ENCODE results near the gene ARMC9. TPM values are rescaled to one million over a fixed set of nuclear protein-coding genes. Genes with fewer than 3 reads are reported as not detected.
A peak's percentile ranks its signal among the peaks of the same experiment; 100 is the strongest.
"Not testable (repeated sequence)": the region's sequence is repeated elsewhere in the genome, so short reads cannot be mapped to it uniquely, and the experiment has no call there.

ARMC9 gene
- total RNA-seq, 3 donors from 2014 or later, result 10.9 to 32.2 (median 11.9) TPM

DNA sequence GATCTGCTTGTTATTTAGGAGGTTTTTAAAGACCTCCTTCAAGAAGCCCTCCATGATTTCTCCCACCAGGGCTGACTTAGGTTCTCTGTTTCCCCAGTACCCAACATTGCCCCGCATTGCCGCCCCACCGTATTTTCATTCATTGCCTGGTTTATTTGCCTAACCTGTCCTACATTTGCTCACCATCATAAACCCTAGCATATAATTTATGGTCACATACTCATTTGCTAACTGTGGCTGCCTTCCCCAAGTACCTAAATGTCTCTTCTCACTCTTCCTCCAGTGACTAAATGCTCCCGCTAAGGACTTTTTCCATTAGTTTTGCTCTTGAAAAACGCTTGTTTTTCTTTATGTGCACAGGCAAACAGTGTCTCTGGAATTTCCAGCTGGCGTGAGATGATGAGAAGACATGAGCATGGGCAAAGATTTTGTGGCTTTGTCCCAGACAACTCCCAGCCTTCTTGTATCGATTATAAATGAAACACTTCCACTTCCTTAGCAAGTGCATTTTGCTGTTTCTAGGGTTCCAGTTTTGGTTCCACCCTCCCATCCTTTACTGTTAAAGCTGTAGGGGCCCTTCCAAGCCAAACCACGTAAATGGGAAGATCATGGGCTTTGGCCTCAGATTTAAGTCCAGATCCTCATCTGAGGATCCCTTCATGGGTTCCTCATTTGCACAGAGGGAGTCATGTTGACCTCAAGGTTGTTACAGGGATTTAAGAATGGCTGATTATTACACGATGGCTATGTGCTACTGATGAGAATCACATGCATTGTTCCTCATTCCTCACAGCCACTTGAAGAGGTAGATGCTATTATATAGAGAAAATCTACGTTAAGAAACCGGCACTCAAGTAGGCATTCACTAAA is 21.0 kb upstream of the ARMC9 start:
- Histone ChIP-seq H3K36me3 (ENCODE audit: low read depth) (no peaks in the 10 kb centered on the region), H3K4me1 (ENCODE audit: low read depth) (no peaks in the 10 kb centered on the region), H3K9me3 (no peaks in the 10 kb centered on the region), H3K4me3 (no peak overlapping the region)
- intact Hi-C loops (cut with DNase I, micrococcal nuclease), result no loop called here
- ATAC-seq (no peak), DNase-seq (no peak)
- TF ChIP-seq CTCF (IDR thresholded peaks at IDR 0.05), result no peak

DNA sequence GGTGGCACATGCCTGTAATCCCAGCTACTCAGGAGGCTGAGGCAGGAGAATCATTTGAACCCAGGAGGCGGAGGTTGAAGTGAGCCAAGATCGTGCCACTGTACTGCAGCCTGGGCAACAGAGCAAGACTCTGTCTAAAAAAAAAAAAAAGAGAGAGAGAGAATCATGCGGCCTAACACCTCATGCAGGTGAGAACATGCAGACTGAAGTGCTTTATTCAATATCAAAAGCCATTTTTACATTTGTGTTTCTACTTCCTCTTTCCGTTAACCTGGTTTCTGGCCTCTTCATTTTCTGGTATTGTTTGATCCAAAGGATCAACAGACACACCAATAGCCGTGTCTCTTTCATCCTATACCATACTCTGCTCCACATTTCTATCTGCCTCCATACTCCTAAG is 19.6 kb upstream of the ARMC9 start:
- ATAC-seq; H3K36me3 ChIP-seq (ENCODE audit: low read depth); H3K4me1 ChIP-seq (ENCODE audit: low read depth); intact Hi-C loops (cut with DNase I, micrococcal nuclease); H3K9me3 ChIP-seq; DNase-seq; H3K4me3 ChIP-seq: not testable (repeated sequence)

- TF ChIP-seq CTCF (IDR thresholded peaks at IDR 0.05), result no peak
- peak; percentile 72 for ATAC-seq
- Histone ChIP-seq H3K4me3 (no peak overlapping the region), H3K36me3 (ENCODE audit: low read depth) (no peaks in the 10 kb centered on the region), H3K4me1 (ENCODE audit: low read depth) (no peaks in the 10 kb centered on the region), H3K9me3 (no peaks in the 10 kb centered on the region)
- intact Hi-C loops (cut with DNase I, micrococcal nuclease), result no loop called here
- peak; percentile 46 to 68 (median 53) for DNase-seq
Measured at GRCh38 chr2:231181860-231182512, 16.4 kb upstream of the ARMC9 start.

- no peaks in the 10 kb centered on the region for H3K4me1 ChIP-seq (ENCODE audit: low read depth)
- intact Hi-C loops (cut with DNase I, micrococcal nuclease), result no loop called here
- DNase-seq (no peak), ATAC-seq (no peak)
- H3K9me3 ChIP-seq, result no peaks in the 10 kb centered on the region
- H3K36me3 ChIP-seq (ENCODE audit: low read depth), result no peaks in the 10 kb centered on the region
- no peak for TF ChIP-seq CTCF (IDR thresholded peaks at IDR 0.05)
- no peak overlapping the region for H3K4me3 ChIP-seq
Measured at GRCh38 chr2:231182513-231182899, 15.9 kb upstream of the ARMC9 start.

GRCh38 chr2:231183851-231184250 is 14.6 kb upstream of the ARMC9 start:
- DNase-seq, result no peak

More at GRCh38 chr2:231183851-231184250, 14.6 kb upstream of the ARMC9 start:
- TF ChIP-seq CTCF (IDR thresholded peaks at IDR 0.05), result no peak
- Histone ChIP-seq H3K4me3 (no peak overlapping the region), H3K9me3 (no peaks in the 10 kb centered on the region), H3K4me1 (ENCODE audit: low read depth) (no peaks in the 10 kb centered on the region), H3K36me3 (ENCODE audit: low read depth) (no peaks in the 10 kb centered on the region)
- no peak for ATAC-seq
- intact Hi-C loops (cut with DNase I, micrococcal nuclease), result no loop called here
